Karpas-422 (cell line): ENCODE measurements around the gene DYNC1I1. TPM values are rescaled to one million over a fixed set of nuclear protein-coding genes. Genes with fewer than 3 reads are reported as not detected.

Experiments used
- DNase-seq: peaks from one replicate; pipeline ENCODE4 v3.0.0-alpha.2; 2015
- H2AFZ ChIP-seq: fragments of 200-600 bp; sonication (generic); 2 replicates; pipeline ENCODE4 v1.6.1; 2014; ENCODE audit warnings: antibody characterized with exemption, low read length, mixed read lengths
- H3K27ac ChIP-seq: fragments of 200-600 bp; sonication (generic); 2 replicates; pipeline ENCODE4 v1.5.1; 2014; ENCODE audit warnings: mild to moderate bottlenecking, low read length, moderate library complexity
- H3K27me3 ChIP-seq: fragments of 200-600 bp; sonication (generic); 2 replicates; pipeline ENCODE4 v1.6.1; 2014; ENCODE audit warnings: low read length, mixed read lengths
- H3K36me3 ChIP-seq: fragments of 200-600 bp; sonication (generic); 2 replicates; pipeline ENCODE4 v1.6.1; 2014; ENCODE audit warnings: low read length, mixed read lengths; ENCODE audit not compliant: insufficient read depth
- H3K4me1 ChIP-seq: fragments of 200-600 bp; sonication (generic); 2 replicates; pipeline ENCODE4 v1.6.1; 2014; ENCODE audit warnings: mild to moderate bottlenecking, low read length, mixed read lengths
- H3K4me2 ChIP-seq: fragments of 200-600 bp; sonication (generic); 2 replicates; pipeline ENCODE4 v1.6.1; 2014; ENCODE audit warnings: low read length, low read depth, mild to moderate bottlenecking; ENCODE audit not compliant: poor library complexity, severe bottlenecking
- H3K4me3 ChIP-seq: fragments of 200-600 bp; sonication (generic); 2 replicates; pipeline ENCODE4 v1.5.1; 2014; ENCODE audit warnings: mild to moderate bottlenecking, antibody characterized with exemption, low read length, mixed read lengths
- H3K79me2 ChIP-seq: fragments of 200-600 bp; sonication (generic); 2 replicates; pipeline ENCODE4 v1.6.1; 2014; ENCODE audit warnings: mild to moderate bottlenecking, low read length, mixed read lengths
- H3K9ac ChIP-seq: fragments of 200-600 bp; sonication (generic); 2 replicates; pipeline ENCODE4 v1.6.0; 2014; ENCODE audit warnings: low read length
- H3K9me2 ChIP-seq: fragments of 200-600 bp; sonication (generic), shearing (Covaris generic); replicated peaks from 2 replicates; pipeline ENCODE4 v1.6.0; 2014; ENCODE audit warnings: mild to moderate bottlenecking, low read length, moderate library complexity; ENCODE audit not compliant: insufficient read depth
- H3K9me3 ChIP-seq: fragments of 300-700, 200-600 bp; sonication (generic); 2 replicates; pipeline ENCODE4 v1.6.1; 2014; ENCODE audit warnings: low read length, mixed read lengths
- H4K20me1 ChIP-seq: fragments of 200-600 bp; sonication (generic); 2 replicates; pipeline ENCODE4 v1.6.1; 2014; ENCODE audit warnings: mild to moderate bottlenecking, antibody characterized with exemption, low read length, low read depth; ENCODE audit not compliant: insufficient read depth
- total RNA-seq: library from RNA; depleted of rRNA; stranded (reverse); fragments of >200 nt; shearing (Covaris generic); gene quantifications from 2 replicates; pipeline ENCODE4 v1.2.3, GENCODE V29; 2014; ENCODE audit warnings: low replicate concordance; rRNA removed

Gene DYNC1I1
- total RNA-seq, 1 experiment from 2014 or later, result not detected

DNA sequence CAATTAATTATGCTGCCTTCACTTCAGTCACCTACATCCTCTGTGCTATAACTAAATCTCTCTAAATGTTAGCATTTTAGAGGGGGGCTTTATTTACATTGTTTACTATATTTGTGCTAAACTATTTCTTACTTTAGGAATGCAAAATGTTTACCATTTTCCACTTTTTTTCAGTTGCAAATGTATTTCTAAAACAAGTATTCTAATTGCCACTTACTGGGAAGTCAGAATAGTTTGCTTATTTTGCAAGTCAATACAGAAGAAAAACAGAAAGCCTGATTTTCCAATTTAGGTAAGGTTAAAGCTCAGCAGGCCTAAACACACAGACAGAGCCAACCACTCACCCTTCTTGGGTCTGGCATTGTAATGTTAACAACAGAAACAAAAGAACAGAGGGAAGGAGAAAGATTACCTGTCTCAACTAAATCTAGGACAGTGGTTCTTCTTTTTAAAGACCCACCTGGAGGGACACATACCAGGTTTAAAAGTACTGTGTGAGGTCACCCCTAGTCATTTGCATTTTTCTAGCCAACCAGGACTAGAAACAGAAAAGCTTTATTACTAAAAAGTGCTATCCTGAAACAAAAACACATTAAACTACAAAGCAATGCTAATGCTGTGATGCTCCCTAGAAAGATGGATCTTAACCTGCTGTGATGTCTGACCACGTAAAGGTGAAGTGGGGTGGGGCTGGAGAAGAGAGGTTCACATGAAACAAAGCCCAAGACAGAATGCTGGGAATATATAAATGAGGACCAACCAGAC, 371.3 kb downstream of the DYNC1I1 start:
- H4K20me1 ChIP-seq, result no peaks in the 10 kb centered on the region
- peaks cover 27% of the 10 kb centered on the region for H3K36me3 ChIP-seq
- no peaks in the 10 kb centered on the region for H3K9me3 ChIP-seq
- H3K27ac ChIP-seq, result no peak overlapping the region
- no peak for DNase-seq
- no peak overlapping the region for H2AFZ ChIP-seq
- H3K4me1 ChIP-seq, result peaks cover 4% of the 10 kb centered on the region; the same call in 1 of the 2 replicates
- H3K4me2 ChIP-seq, result no peak overlapping the region
- H3K9me2 ChIP-seq, result no peaks in the 10 kb centered on the region
- H3K27me3 ChIP-seq, result no peaks in the 10 kb centered on the region
- no peak overlapping the region for H3K4me3 ChIP-seq
- peaks cover 14% of the 10 kb centered on the region; the same call in 1 of the 2 replicates for H3K79me2 ChIP-seq
- H3K9ac ChIP-seq, result no peak overlapping the region

DNA sequence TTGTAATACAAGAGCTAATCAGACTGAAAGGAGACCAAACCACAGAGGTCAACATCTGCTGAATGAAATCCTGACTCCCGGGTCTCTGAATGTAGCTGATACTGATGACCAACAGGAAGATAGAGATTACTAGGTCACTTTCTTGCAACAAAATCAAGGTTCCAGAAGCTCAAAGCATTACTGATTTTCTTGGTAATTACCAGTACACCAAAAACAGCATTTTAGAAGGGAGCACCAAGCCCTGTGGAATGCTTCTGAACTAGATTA, 371.8 kb downstream of the DYNC1I1 start:
- Histone ChIP-seq H3K27me3 (no peaks in the 10 kb centered on the region), H3K4me1 (peaks cover 7% of the 10 kb centered on the region), H3K79me2 (peaks cover 14% of the 10 kb centered on the region; the same call in 1 of the 2 replicates), H3K4me2 (no peak overlapping the region), H4K20me1 (no peaks in the 10 kb centered on the region), H3K27ac (no peak overlapping the region), H3K9me2 (no peaks in the 10 kb centered on the region), H3K9ac (no peak overlapping the region), H3K4me3 (no peak overlapping the region), H3K9me3 (no peaks in the 10 kb centered on the region), H3K36me3 (peaks cover 27% of the 10 kb centered on the region), H2AFZ (no peak overlapping the region)
- DNase-seq, result no peak

Other genes starting within 250 kb of the DYNC1I1 start
- gene PDK4, start 176.0 kb upstream of the DYNC1I1 start, total RNA-seq, result not detected in 2 replicates